ENCODE measurements around the gene KLHL26.

Gene KLHL26

GRCh38 chr19:18650021-18650390 is 13.2 kb downstream of the KLHL26 start:
- no peak for DNase-seq

GRCh38 chr19:18650468-18651041 is 13.7 kb downstream of the KLHL26 start:
- no peak for DNase-seq

GRCh38 chr19:18651300-18651699 is 14.5 kb downstream of the KLHL26 start:
- DNase-seq: no peak

- DNase-seq: no peak
Observed at GRCh38 chr19:18651733-18652132, 14.9 kb downstream of the KLHL26 start.

- DNase-seq: no peak
Observed at GRCh38 chr19:18653853-18654252, 17.0 kb downstream of the KLHL26 start.

- DNase-seq: no peak
Observed at GRCh38 chr19:18654469-18654868, 17.6 kb downstream of the KLHL26 start.

- no peak for DNase-seq
Observed at GRCh38 chr19:18655173-18655844, 18.5 kb downstream of the KLHL26 start.

GRCh38 chr19:18656337-18657086 is 19.7 kb downstream of the KLHL26 start:
- no peak for DNase-seq

- DNase-seq: no peak
Observed at GRCh38 chr19:18657590-18658365, 20.9 kb downstream of the KLHL26 start.

GRCh38 chr19:18658366-18658855 is 21.6 kb downstream of the KLHL26 start:
- no peak for DNase-seq

- no peak for DNase-seq
Observed at GRCh38 chr19:18659281-18660050, 22.6 kb downstream of the KLHL26 start.

GRCh38 chr19:18660051-18660910 is 23.5 kb downstream of the KLHL26 start:
- DNase-seq: no peak

GRCh38 chr19:18660939-18661670 is 24.3 kb downstream of the KLHL26 start:
- DNase-seq: no peak

GRCh38 chr19:18662972-18663732 is 26.3 kb downstream of the KLHL26 start:
- DNase-seq: no peak

GRCh38 chr19:18663940-18664530 is 27.2 kb downstream of the KLHL26 start:
- DNase-seq: no peak

GRCh38 chr19:18665771-18666202 is 29.0 kb downstream of the KLHL26 start:
- DNase-seq: no peak

- no peak for DNase-seq
Observed at GRCh38 chr19:18666317-18666716, 29.5 kb downstream of the KLHL26 start.

GRCh38 chr19:18666784-18667183 is 30.0 kb downstream of the KLHL26 start:
- DNase-seq: no peak

GRCh38 chr19:18667531-18668251 is 30.9 kb downstream of the KLHL26 start:
- DNase-seq: no peak

Data from KG1 (cell line).